PC-9 (cell line): ENCODE results near the gene KRT15. TPM values are rescaled to one million over a fixed set of nuclear protein-coding genes. Genes with fewer than 3 reads are reported as not detected.

Experiments used
- BruUV-seq: library from RNA; stranded (reverse); fragments of 400-500 nt; replicated peaks from 2 replicates; lab custom pipeline; 2021; lab: Mats Ljungman, UMichigan
- CTCF ChIA-PET: fragments of 300-600 bp; sonication (Branson Sonifier 250); formaldehyde crosslinking; loops from one replicate; lab custom pipeline; 2022; ENCODE audit warnings: antibody characterized with exemption; lab: Charles Lee
- POLR2A ChIA-PET: fragments of 300-600 bp; sonication (Branson Sonifier 250); formaldehyde crosslinking; loops from one replicate; lab custom pipeline; 2022; ENCODE audit warnings: antibody characterized with exemption; ENCODE audit not compliant: unreplicated experiment; lab: Charles Lee
- DNase-seq, 2 experiments: peaks; one replicate each; pipeline versions ENCODE4 v3.0.0 to v3.0.0-alpha.2; 2015 to 2022; ENCODE audit warnings: mixed read lengths in 1 of 2
- H2AFZ ChIP-seq: fragments of 200-600 bp; sonication (generic); 2 replicates; pipeline ENCODE4 v1.8.1; 2017; ENCODE audit warnings: antibody characterized with exemption
- H3F3A ChIP-seq: fragments of 200-600 bp; sonication (generic); 2 replicates; pipeline ENCODE4 v1.8.1; 2017; ENCODE audit warnings: antibody characterized with exemption, mild to moderate bottlenecking, low read depth; ENCODE audit not compliant: insufficient read depth
- H3K27ac ChIP-seq: fragments of 200-600 bp; sonication (generic); 2 replicates; pipeline ENCODE4 v1.6.1; 2016; ENCODE audit warnings: mixed run types
- H3K27me3 ChIP-seq: fragments of 200-600 bp; sonication (generic); 2 replicates; pipeline ENCODE4 v1.6.1; 2016; ENCODE audit warnings: low read depth, mixed run types; ENCODE audit not compliant: insufficient read depth
- H3K36me3 ChIP-seq: fragments of 200-600 bp; sonication (generic); 2 replicates; pipeline ENCODE4 v1.6.1; 2016; ENCODE audit warnings: low read depth, mixed run types
- H3K4me1 ChIP-seq: fragments of 200-600 bp; sonication (generic); replicated peaks from 2 replicates; pipeline ENCODE4 v1.6.1; 2016; ENCODE audit warnings: mixed run types; ENCODE audit not compliant: insufficient read depth
- H3K4me2 ChIP-seq: fragments of 200-600 bp; sonication (generic); 2 replicates; pipeline ENCODE4 v1.6.1; 2017; ENCODE audit warnings: mixed run types
- H3K4me3 ChIP-seq: fragments of 200-600 bp; sonication (generic); 2 replicates; pipeline ENCODE4 v1.6.1; 2016; ENCODE audit warnings: mixed run types
- H3K79me2 ChIP-seq: fragments of 200-600 bp; sonication (generic); 2 replicates; pipeline ENCODE4 v1.6.1; 2017; ENCODE audit warnings: low read depth, mixed run types
- H3K9me2 ChIP-seq: fragments of 200-600 bp; sonication (generic); 2 replicates; pipeline ENCODE4 v1.8.1; 2017; ENCODE audit warnings: mild to moderate bottlenecking; ENCODE audit not compliant: insufficient read depth
- H3K9me3 ChIP-seq: fragments of 200-600 bp; sonication (generic); 2 replicates; pipeline ENCODE4 v1.8.1; 2016; ENCODE audit warnings: low read depth; ENCODE audit not compliant: insufficient read depth
- H4K20me1 ChIP-seq: fragments of 200-600 bp; sonication (generic); 2 replicates; pipeline ENCODE4 v1.8.1; 2017; ENCODE audit not compliant: insufficient read depth
- EZH2 ChIP-seq: fragments of 200-600 bp; sonication (generic); IDR thresholded peaks from 2 replicates; pipeline ENCODE4 v1.8.0; 2017; ENCODE audit warnings: antibody characterized with exemption, low read depth
- intact Hi-C: fragments of 100-400 bp; cut with micrococcal nuclease; formaldehyde crosslinking; loops from one replicate; pipeline ENCODE4 v1.10.0; 2022; ENCODE audit not compliant: unreplicated experiment
- total RNA-seq: library from RNA; stranded (reverse); gene quantifications from 2 replicates; pipeline ENCODE4 v1.2.3, GENCODE V29; 2021
- TF ChIP-seq, protein P1 (sequence below): fragments of 200-600 bp; sonication (generic); conservative IDR thresholded peaks from 2 replicates; pipeline ENCODE4 v1.6.1; 2017; ENCODE audit warnings: mixed run types, antibody characterized with exemption, mild to moderate bottlenecking, moderate library complexity

KRT15 gene
- total RNA-seq, 1 experiment from 2014 or later, result 41.9 TPM

DNA sequence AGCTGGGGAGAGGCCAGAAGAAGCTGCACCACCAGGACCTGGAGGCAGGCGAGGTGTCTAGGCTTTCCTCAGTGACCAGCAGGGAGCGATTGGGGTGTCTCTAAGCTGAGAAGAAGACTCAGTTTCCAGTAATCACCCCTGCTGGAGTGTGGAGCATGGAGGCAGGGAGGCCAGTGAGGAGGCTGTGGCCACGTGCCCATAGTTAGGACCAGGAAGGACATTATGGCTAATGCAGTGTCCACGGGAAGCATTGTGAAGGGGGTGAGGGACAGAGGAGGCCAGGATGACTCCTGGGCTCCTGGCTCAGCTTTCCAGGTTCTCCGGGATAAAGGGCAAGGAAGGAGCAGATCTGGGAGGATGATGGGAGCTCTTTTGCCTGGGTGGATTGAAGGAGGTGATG lies 19.0 kb downstream of the KRT15 start:
- Histone ChIP-seq H3K79me2 (peaks cover 32% of the 10 kb centered on the region), H3K27ac (peak overlapping the region; percentile 75), H3K4me2 (peak overlapping the region; percentile 73), H3K4me1 (peaks cover 81% of the 10 kb centered on the region), H3F3A (peaks cover 44% of the 10 kb centered on the region), H3K9me3 (no peaks in the 10 kb centered on the region), H2AFZ (no peak overlapping the region), H4K20me1 (no peaks in the 10 kb centered on the region), H3K27me3 (no peaks in the 10 kb centered on the region), H3K9me2 (no peaks in the 10 kb centered on the region), H3K36me3 (no peaks in the 10 kb centered on the region), H3K4me3 (no peak overlapping the region)
- CTCF ChIA-PET, result interaction anchor here (1.4 to 1.7 kb wide), 2 partner anchors 49 to 177 kb away, joined by 5 to 6 read pairs; no protein-coding TSS in a partner anchor
- intact Hi-C loops, result loop anchor here (5.0 kb wide), 1 partner anchor 642 kb away; no protein-coding TSS in a partner anchor
- POLR2A ChIA-PET, result interaction anchor here (0.6 to 1.0 kb wide), 6 partner anchors 19 to 293 kb away, joined by 3 to 6 read pairs (median 4); partner anchors contain the start of gene KRT15
- TF ChIP-seq, protein P1, sequence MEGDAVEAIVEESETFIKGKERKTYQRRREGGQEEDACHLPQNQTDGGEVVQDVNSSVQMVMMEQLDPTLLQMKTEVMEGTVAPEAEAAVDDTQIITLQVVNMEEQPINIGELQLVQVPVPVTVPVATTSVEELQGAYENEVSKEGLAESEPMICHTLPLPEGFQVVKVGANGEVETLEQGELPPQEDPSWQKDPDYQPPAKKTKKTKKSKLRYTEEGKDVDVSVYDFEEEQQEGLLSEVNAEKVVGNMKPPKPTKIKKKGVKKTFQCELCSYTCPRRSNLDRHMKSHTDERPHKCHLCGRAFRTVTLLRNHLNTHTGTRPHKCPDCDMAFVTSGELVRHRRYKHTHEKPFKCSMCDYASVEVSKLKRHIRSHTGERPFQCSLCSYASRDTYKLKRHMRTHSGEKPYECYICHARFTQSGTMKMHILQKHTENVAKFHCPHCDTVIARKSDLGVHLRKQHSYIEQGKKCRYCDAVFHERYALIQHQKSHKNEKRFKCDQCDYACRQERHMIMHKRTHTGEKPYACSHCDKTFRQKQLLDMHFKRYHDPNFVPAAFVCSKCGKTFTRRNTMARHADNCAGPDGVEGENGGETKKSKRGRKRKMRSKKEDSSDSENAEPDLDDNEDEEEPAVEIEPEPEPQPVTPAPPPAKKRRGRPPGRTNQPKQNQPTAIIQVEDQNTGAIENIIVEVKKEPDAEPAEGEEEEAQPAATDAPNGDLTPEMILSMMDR, result no peak
- TF ChIP-seq EZH2, result no peak
- no peak for DNase-seq
- no TSS peak for BruUV-seq

DNA sequence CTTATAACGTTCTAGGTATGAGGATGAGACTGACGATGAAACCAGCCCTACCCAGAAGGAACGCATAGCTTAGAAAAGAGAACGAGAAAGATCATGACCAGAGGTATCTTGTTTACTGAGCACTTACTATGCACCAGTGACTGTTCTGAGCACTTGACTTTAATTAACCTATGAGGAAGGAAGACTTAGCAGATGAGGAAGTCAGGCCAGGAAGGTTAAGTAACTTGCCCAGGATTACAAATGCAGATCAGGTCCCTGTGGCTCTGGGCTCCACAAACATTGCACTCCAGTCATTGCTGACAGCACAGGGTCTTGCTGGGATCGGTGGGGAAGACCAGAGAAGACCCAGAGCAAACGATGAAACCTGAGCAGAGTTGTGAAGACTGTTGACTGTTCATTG lies 20.4 kb downstream of the KRT15 start:
- Histone ChIP-seq H3K4me2 (no peak overlapping the region), H3K9me2 (no peaks in the 10 kb centered on the region), H3K27ac (peak overlapping the region; percentile 29), H2AFZ (no peak overlapping the region), H3K79me2 (peaks cover 18% of the 10 kb centered on the region), H3F3A (peaks cover 51% of the 10 kb centered on the region), H3K27me3 (no peaks in the 10 kb centered on the region), H3K4me1 (peaks cover 81% of the 10 kb centered on the region), H4K20me1 (no peaks in the 10 kb centered on the region), H3K4me3 (no peak overlapping the region), H3K9me3 (no peaks in the 10 kb centered on the region), H3K36me3 (no peaks in the 10 kb centered on the region)
- CTCF ChIA-PET, result interaction anchor here (1.3 kb wide), 1 partner anchor 50 kb away, joined by 5 read pairs; no protein-coding TSS in a partner anchor
- POLR2A ChIA-PET, result interaction anchor here (0.6 kb wide), 3 partner anchors 303 to 596 kb away, joined by 4 read pairs; no protein-coding TSS in a partner anchor
- BruUV-seq, result no TSS peak
- TF ChIP-seq, protein P1, result no peak
- TF ChIP-seq EZH2, result no peak
- peak in 1 of 2 experiments; percentile 59 for DNase-seq
- intact Hi-C loops, result loop anchor here (5.0 kb wide), 1 partner anchor 641 kb away; no protein-coding TSS in a partner anchor

DNA sequence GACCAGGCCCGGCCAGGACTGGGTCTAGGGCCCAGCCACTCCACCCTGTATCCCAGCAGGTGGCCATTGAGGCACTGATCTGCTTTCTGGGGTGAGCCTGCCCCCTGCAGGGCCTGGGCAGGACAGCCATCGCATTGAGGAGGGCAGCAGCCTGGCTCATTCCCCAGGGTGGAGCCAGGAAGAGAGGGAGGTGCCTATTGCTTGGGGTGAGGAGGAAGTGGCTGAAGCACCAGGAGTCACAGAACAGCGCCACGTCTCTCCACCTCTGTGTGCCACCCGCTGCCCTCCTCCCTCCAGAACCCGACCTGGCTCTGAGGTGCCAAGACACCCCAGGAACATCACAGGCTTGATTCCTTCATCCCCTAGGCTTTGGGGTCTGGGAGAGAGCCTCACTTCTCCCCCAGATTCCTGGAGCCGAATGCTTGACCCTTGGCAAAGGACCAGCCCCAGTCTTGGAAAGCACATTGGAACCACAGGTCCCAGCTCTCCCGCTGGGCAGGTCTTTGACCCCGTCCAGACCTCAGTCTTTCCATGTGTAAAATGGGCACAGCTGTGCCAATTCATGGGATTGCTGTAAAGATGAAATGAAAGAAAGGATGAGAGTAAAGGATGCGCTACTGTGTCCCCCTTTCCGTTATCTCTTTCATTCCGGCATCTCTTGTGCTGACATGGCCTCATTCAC lies 21.7 kb downstream of the KRT15 start:
- ChIA-PET POLR2A (interaction anchor here (0.6 kb wide), 3 partner anchors 11 to 81 kb away, joined by 3 to 5 read pairs (median 4); no protein-coding TSS in a partner anchor), CTCF (interaction anchor here (1.3 to 2.0 kb wide), 2 partner anchors 52 to 79 kb away, joined by 5 to 9 read pairs; no protein-coding TSS in a partner anchor)
- Histone ChIP-seq H2AFZ (no peak overlapping the region), H3K27ac (no peak overlapping the region; the same call in 1 of the 2 replicates), H3K4me3 (no peak overlapping the region), H3K27me3 (no peaks in the 10 kb centered on the region), H4K20me1 (no peaks in the 10 kb centered on the region), H3K79me2 (peaks cover 5% of the 10 kb centered on the region; the same call in 1 of the 2 replicates), H3K4me2 (peak overlapping the region; percentile 55), H3F3A (peaks cover 43% of the 10 kb centered on the region), H3K36me3 (no peaks in the 10 kb centered on the region), H3K4me1 (peaks cover 83% of the 10 kb centered on the region), H3K9me3 (no peaks in the 10 kb centered on the region), H3K9me2 (no peaks in the 10 kb centered on the region)
- intact Hi-C loops, result loop anchor here (1.0 to 5.0 kb wide), 5 partner anchors 51 to 640 kb away; no protein-coding TSS in a partner anchor
- TF ChIP-seq, protein P1, result peak; percentile 86
- TF ChIP-seq EZH2, result no peak
- peak; percentile 82 to 87 for DNase-seq
- TSS peak; percentile 28 for BruUV-seq
